ENCODE data around the gene SLC3A2. TPM values are rescaled to one million over a fixed set of nuclear protein-coding genes. Genes with fewer than 3 reads are reported as not detected.
A peak's percentile ranks its signal among the peaks of the same experiment; 100 is the strongest.
"Not testable (repeated sequence)": the region's sequence is repeated elsewhere in the genome, so short reads cannot be mapped to it uniquely, and the experiment has no call there.

Gene SLC3A2
- total RNA-seq, 1 experiment from 2014 or later: 290 TPM

GRCh38 chr11:62858201-62858600 lies 22.5 kb upstream of the SLC3A2 start:
- no peaks in the 10 kb centered on the region; the same call in 1 of the 2 replicates for H3K4me1 ChIP-seq (ENCODE audit: insufficient read depth, low read length)
- Mint-ChIP-seq H3K4me3 (peak overlapping the region; percentile 99), H3K9me3 (peaks cover 6 to 10% of the 10 kb centered on the region in 2 experiments; a peak in 4 of 5 replicates), H3K27ac (peak overlapping the region; percentile 89 to 100 (median 95)), H3K36me3 (ENCODE audit: insufficient read depth in 1 of 3, low read depth in 3 of 3) (peaks cover 42 to 69% (median 43%) of the 10 kb centered on the region in 3 experiments), H3K4me1 (peaks cover 50 to 65% of the 10 kb centered on the region in 2 experiments), H3K27me3 (ENCODE audit: low read depth) (peaks cover 4% of the 10 kb centered on the region; the same call in 1 of the 2 replicates)
- H3K27me3 ChIP-seq (ENCODE audit: insufficient read depth, low read length): no peaks in the 10 kb centered on the region
- H3K9me3 ChIP-seq (ENCODE audit: control insufficient read depth, low read depth, low read length): no peaks in the 10 kb centered on the region
- H2BK15ac ChIP-seq (ENCODE audit: low read depth, low read length): no peak overlapping the region
- H2AFZ ChIP-seq (ENCODE audit: low read length): no peak overlapping the region
- H3K56ac ChIP-seq (ENCODE audit: insufficient read length, low read depth, low read length): no peak overlapping the region
- H3K27ac ChIP-seq (ENCODE audit: insufficient read length, low read depth, low read length): no peak overlapping the region
- H2BK12ac ChIP-seq (ENCODE audit: insufficient read length, low read depth, low read length): no peak overlapping the region
- TF ChIP-seq CTCF (conservative IDR thresholded peaks at IDR 0.05): no peak
- no peak overlapping the region for H2BK120ac ChIP-seq (ENCODE audit: low read depth, low read length, poor library complexity, severe bottlenecking)
- H3K4ac ChIP-seq (ENCODE audit: low read depth, low read length): no peak overlapping the region
- no CpG with 5 or more reads among the region's 7 CpGs for WGBS (ENCODE audit: extremely low coverage, insufficient read length, low lambda C conversion rate)
- no peak overlapping the region for H3K14ac ChIP-seq (ENCODE audit: insufficient read depth, low read length)
- no peak overlapping the region for H4K91ac ChIP-seq (ENCODE audit: insufficient read length, low read depth, low read length)
- H3K4me2 ChIP-seq (ENCODE audit: insufficient read depth, insufficient read length, low read length): peak overlapping the region; percentile 98
- H4K20me1 ChIP-seq (ENCODE audit: control insufficient read depth, insufficient read depth, insufficient read length): no peaks in the 10 kb centered on the region
- peak overlapping the region; percentile 73 for H3K9ac ChIP-seq (ENCODE audit: extremely low read depth, insufficient read length, low read length)
- no peak overlapping the region for H2AK5ac ChIP-seq (ENCODE audit: insufficient read length, low read length)
- no peak overlapping the region for H2BK20ac ChIP-seq (ENCODE audit: low read depth, low read length, poor library complexity, severe bottlenecking)
- no peaks in the 10 kb centered on the region for H3K79me1 ChIP-seq (ENCODE audit: insufficient read depth, low read depth, low read length, poor library complexity, severe bottlenecking)
- H4K5ac ChIP-seq (ENCODE audit: insufficient read length, low read depth, low read length): no peak overlapping the region
- no peak overlapping the region for H3K18ac ChIP-seq (ENCODE audit: insufficient read length, low read depth, low read length)
- H3K23me2 ChIP-seq (ENCODE audit: insufficient read length, low read depth, low read length, poor library complexity, severe bottlenecking): peaks cover 20% of the 10 kb centered on the region
- H3T11ph ChIP-seq (ENCODE audit: low read length): no peak overlapping the region
- DNase-seq: no peak
- no peak overlapping the region for H4K8ac ChIP-seq (replicated peaks; ENCODE audit: insufficient read length, low read depth, low read length)
- H3K23ac ChIP-seq (ENCODE audit: insufficient read length, low read depth, low read length): no peak overlapping the region
- no peak overlapping the region for H2BK5ac ChIP-seq (ENCODE audit: insufficient read length, low read length)
- peaks cover 61% of the 10 kb centered on the region for H3K79me2 ChIP-seq (ENCODE audit: insufficient read depth, low read length)

- H4K91ac ChIP-seq (ENCODE audit: insufficient read length, low read depth, low read length): not testable (repeated sequence)
Measured at GRCh38 chr11:62859281-62859703, 21.4 kb upstream of the SLC3A2 start.

More at GRCh38 chr11:62859281-62859703, 21.4 kb upstream of the SLC3A2 start:
- not testable (repeated sequence) for H2BK20ac ChIP-seq (ENCODE audit: low read depth, low read length, poor library complexity, severe bottlenecking); H3K9me3 ChIP-seq (ENCODE audit: control insufficient read depth, low read depth, low read length); H3K27ac ChIP-seq (ENCODE audit: insufficient read length, low read depth, low read length); H4K5ac ChIP-seq (ENCODE audit: insufficient read length, low read depth, low read length); H3K79me1 ChIP-seq (ENCODE audit: insufficient read depth, low read depth, low read length, poor library complexity, severe bottlenecking); H3K23ac ChIP-seq (ENCODE audit: insufficient read length, low read depth, low read length); H3K4me1 ChIP-seq (ENCODE audit: insufficient read depth, low read length); H3K18ac ChIP-seq (ENCODE audit: insufficient read length, low read depth, low read length); H3K27me3 ChIP-seq (ENCODE audit: insufficient read depth, low read length); H3K56ac ChIP-seq (ENCODE audit: insufficient read length, low read depth, low read length); H4K20me1 ChIP-seq (ENCODE audit: control insufficient read depth, insufficient read depth, insufficient read length); H3K9ac ChIP-seq (ENCODE audit: extremely low read depth, insufficient read length, low read length); H3K14ac ChIP-seq (ENCODE audit: insufficient read depth, low read length); H2BK120ac ChIP-seq (ENCODE audit: low read depth, low read length, poor library complexity, severe bottlenecking); DNase-seq; H3K27me3 Mint-ChIP-seq (ENCODE audit: low read depth); H3K4me2 ChIP-seq (ENCODE audit: insufficient read depth, insufficient read length, low read length); H4K8ac ChIP-seq (replicated peaks; ENCODE audit: insufficient read length, low read depth, low read length); H2BK15ac ChIP-seq (ENCODE audit: low read depth, low read length); H2AFZ ChIP-seq (ENCODE audit: low read length); H3T11ph ChIP-seq (ENCODE audit: low read length); H2BK12ac ChIP-seq (ENCODE audit: insufficient read length, low read depth, low read length); H3K4ac ChIP-seq (ENCODE audit: low read depth, low read length); H2AK5ac ChIP-seq (ENCODE audit: insufficient read length, low read length); H3K9me3 Mint-ChIP-seq; H2BK5ac ChIP-seq (ENCODE audit: insufficient read length, low read length)
- WGBS (ENCODE audit: extremely low coverage, insufficient read length, low lambda C conversion rate): no CpG with 5 or more reads among the region's 8 CpGs
- Histone ChIP-seq H3K79me2 (ENCODE audit: insufficient read depth, low read length) (peaks cover 62% of the 10 kb centered on the region), H3K23me2 (ENCODE audit: insufficient read length, low read depth, low read length, poor library complexity, severe bottlenecking) (peaks cover 11% of the 10 kb centered on the region)
- Mint-ChIP-seq H3K4me1 (peaks cover 49 to 60% of the 10 kb centered on the region in 2 experiments), H3K36me3 (ENCODE audit: insufficient read depth in 1 of 3, low read depth in 3 of 3) (peaks cover 37 to 68% (median 42%) of the 10 kb centered on the region in 3 experiments), H3K4me3 (peak overlapping the region; percentile 69 to 99), H3K27ac (peak overlapping the region; percentile 13 to 94 (median 92); a peak in 4 of 7 replicates)

All from H9 (cell line).